Measurements from ENCODE around the gene BRD2.

Gene BRD2

GRCh38 chr6:32974541-32975308, 6.3 kb downstream of the BRD2 start:
- H3K9me3 ChIP-seq (ENCODE audit: control insufficient read depth, low read depth, low read length): no peaks in the 10 kb centered on the region
- peaks cover 76% of the 10 kb centered on the region for H3K36me3 ChIP-seq (ENCODE audit: control insufficient read depth, low read depth, low read length)
- peak overlapping the region; percentile 88 for H3K9ac ChIP-seq (ENCODE audit: low read length)
- H3K27me3 ChIP-seq (ENCODE audit: control insufficient read depth, insufficient read depth, low read length): no peaks in the 10 kb centered on the region
- no peak overlapping the region for H3K27ac ChIP-seq (ENCODE audit: low read length)
- H3K4me3 ChIP-seq (ENCODE audit: low read length): peak overlapping the region; percentile 89
- H3K4me1 ChIP-seq (ENCODE audit: control insufficient read depth, low read depth, low read length): peaks cover 5% of the 10 kb centered on the region

- Histone ChIP-seq H3K36me3 (ENCODE audit: control insufficient read depth, low read depth, low read length) (peaks cover 88% of the 10 kb centered on the region), H3K9me3 (ENCODE audit: control insufficient read depth, low read depth, low read length) (no peaks in the 10 kb centered on the region), H3K9ac (ENCODE audit: low read length) (no peak overlapping the region), H3K4me3 (ENCODE audit: low read length) (peak overlapping the region; percentile 89), H3K27me3 (ENCODE audit: control insufficient read depth, insufficient read depth, low read length) (no peaks in the 10 kb centered on the region), H3K4me1 (ENCODE audit: control insufficient read depth, low read depth, low read length) (peaks cover 5% of the 10 kb centered on the region), H3K27ac (ENCODE audit: low read length) (no peak overlapping the region)
These were observed 7.5 kb downstream of the BRD2 start for GRCh38 chr6:32975886-32976285.

- Histone ChIP-seq H3K4me1 (ENCODE audit: control insufficient read depth, low read depth, low read length) (peaks cover 5% of the 10 kb centered on the region), H3K27me3 (ENCODE audit: control insufficient read depth, insufficient read depth, low read length) (no peaks in the 10 kb centered on the region), H3K36me3 (ENCODE audit: control insufficient read depth, low read depth, low read length) (peaks cover 94% of the 10 kb centered on the region), H3K9me3 (ENCODE audit: control insufficient read depth, low read depth, low read length) (no peaks in the 10 kb centered on the region), H3K27ac (ENCODE audit: low read length) (no peak overlapping the region), H3K4me3 (ENCODE audit: low read length) (no peak overlapping the region), H3K9ac (ENCODE audit: low read length) (no peak overlapping the region)
These were observed 8.1 kb downstream of the BRD2 start for GRCh38 chr6:32976334-32977069.

GRCh38 chr6:32977272-32977952, 9.0 kb downstream of the BRD2 start:
- peaks cover 5% of the 10 kb centered on the region for H3K4me1 ChIP-seq (ENCODE audit: control insufficient read depth, low read depth, low read length)
- no peaks in the 10 kb centered on the region for H3K27me3 ChIP-seq (ENCODE audit: control insufficient read depth, insufficient read depth, low read length)
- H3K36me3 ChIP-seq (ENCODE audit: control insufficient read depth, low read depth, low read length): peaks cover 97% of the 10 kb centered on the region
- no peak overlapping the region for H3K4me3 ChIP-seq (ENCODE audit: low read length)
- no peaks in the 10 kb centered on the region for H3K9me3 ChIP-seq (ENCODE audit: control insufficient read depth, low read depth, low read length)
- no peak overlapping the region for H3K9ac ChIP-seq (ENCODE audit: low read length)
- no peak overlapping the region for H3K27ac ChIP-seq (ENCODE audit: low read length)

- Histone ChIP-seq H3K4me1 (ENCODE audit: control insufficient read depth, low read depth, low read length) (peaks cover 5% of the 10 kb centered on the region), H3K4me3 (ENCODE audit: low read length) (no peak overlapping the region), H3K36me3 (ENCODE audit: control insufficient read depth, low read depth, low read length) (peaks cover 92% of the 10 kb centered on the region), H3K9ac (ENCODE audit: low read length) (no peak overlapping the region), H3K27ac (ENCODE audit: low read length) (no peak overlapping the region), H3K9me3 (ENCODE audit: control insufficient read depth, low read depth, low read length) (no peaks in the 10 kb centered on the region), H3K27me3 (ENCODE audit: control insufficient read depth, insufficient read depth, low read length) (no peaks in the 10 kb centered on the region)
These were observed 9.5 kb downstream of the BRD2 start for GRCh38 chr6:32977953-32978324.

GRCh38 chr6:32979720-32980487, 11.5 kb downstream of the BRD2 start:
- H3K27me3 ChIP-seq (ENCODE audit: control insufficient read depth, insufficient read depth, low read length): no peaks in the 10 kb centered on the region
- peaks cover 72% of the 10 kb centered on the region for H3K36me3 ChIP-seq (ENCODE audit: control insufficient read depth, low read depth, low read length)
- peaks cover 5% of the 10 kb centered on the region for H3K4me1 ChIP-seq (ENCODE audit: control insufficient read depth, low read depth, low read length)
- H3K9me3 ChIP-seq (ENCODE audit: control insufficient read depth, low read depth, low read length): no peaks in the 10 kb centered on the region
- H3K4me3 ChIP-seq (ENCODE audit: low read length): no peak overlapping the region
- H3K9ac ChIP-seq (ENCODE audit: low read length): no peak overlapping the region
- no peak overlapping the region for H3K27ac ChIP-seq (ENCODE audit: low read length)

GRCh38 chr6:32980488-32981038, 12.2 kb downstream of the BRD2 start:
- H3K27ac ChIP-seq (ENCODE audit: low read length): no peak overlapping the region
- no peaks in the 10 kb centered on the region for H3K27me3 ChIP-seq (ENCODE audit: control insufficient read depth, insufficient read depth, low read length)
- peaks cover 65% of the 10 kb centered on the region for H3K36me3 ChIP-seq (ENCODE audit: control insufficient read depth, low read depth, low read length)
- peaks cover 5% of the 10 kb centered on the region for H3K4me1 ChIP-seq (ENCODE audit: control insufficient read depth, low read depth, low read length)
- H3K9me3 ChIP-seq (ENCODE audit: control insufficient read depth, low read depth, low read length): no peaks in the 10 kb centered on the region
- no peak overlapping the region for H3K9ac ChIP-seq (ENCODE audit: low read length)
- no peak overlapping the region for H3K4me3 ChIP-seq (ENCODE audit: low read length)

GRCh38 chr6:32982084-32982701, 13.8 kb downstream of the BRD2 start:
- Histone ChIP-seq H3K27ac (ENCODE audit: low read length) (no peak overlapping the region), H3K4me3 (ENCODE audit: low read length) (no peak overlapping the region), H3K9ac (ENCODE audit: low read length) (no peak overlapping the region), H3K9me3 (ENCODE audit: control insufficient read depth, low read depth, low read length) (no peaks in the 10 kb centered on the region), H3K4me1 (ENCODE audit: control insufficient read depth, low read depth, low read length) (peaks cover 5% of the 10 kb centered on the region), H3K27me3 (ENCODE audit: control insufficient read depth, insufficient read depth, low read length) (no peaks in the 10 kb centered on the region), H3K36me3 (ENCODE audit: control insufficient read depth, low read depth, low read length) (peaks cover 49% of the 10 kb centered on the region)

- no peaks in the 10 kb centered on the region for H3K27me3 ChIP-seq (ENCODE audit: control insufficient read depth, insufficient read depth, low read length)
- H3K4me3 ChIP-seq (ENCODE audit: low read length): no peak overlapping the region
- H3K9ac ChIP-seq (ENCODE audit: low read length): no peak overlapping the region
- H3K27ac ChIP-seq (ENCODE audit: low read length): no peak overlapping the region
- H3K9me3 ChIP-seq (ENCODE audit: control insufficient read depth, low read depth, low read length): no peaks in the 10 kb centered on the region
- H3K4me1 ChIP-seq (ENCODE audit: control insufficient read depth, low read depth, low read length): peaks cover 5% of the 10 kb centered on the region
- H3K36me3 ChIP-seq (ENCODE audit: control insufficient read depth, low read depth, low read length): peaks cover 42% of the 10 kb centered on the region
These were observed 14.5 kb downstream of the BRD2 start for GRCh38 chr6:32982702-32983492.

GRCh38 chr6:32983493-32983848, 15.1 kb downstream of the BRD2 start:
- peaks cover 36% of the 10 kb centered on the region for H3K36me3 ChIP-seq (ENCODE audit: control insufficient read depth, low read depth, low read length)
- H3K27me3 ChIP-seq (ENCODE audit: control insufficient read depth, insufficient read depth, low read length): no peaks in the 10 kb centered on the region
- no peak overlapping the region for H3K27ac ChIP-seq (ENCODE audit: low read length)
- H3K4me3 ChIP-seq (ENCODE audit: low read length): no peak overlapping the region
- H3K4me1 ChIP-seq (ENCODE audit: control insufficient read depth, low read depth, low read length): peaks cover 5% of the 10 kb centered on the region
- no peaks in the 10 kb centered on the region for H3K9me3 ChIP-seq (ENCODE audit: control insufficient read depth, low read depth, low read length)
- H3K9ac ChIP-seq (ENCODE audit: low read length): no peak overlapping the region

All from iPS-18a (cell line).